Gastrocnemius medialis (tissue), 4 donors: ENCODE data around the gene N4BP3. TPM values are rescaled to one million over a fixed set of nuclear protein-coding genes. Genes with fewer than 3 reads are reported as not detected.

Experiments used
- ATAC-seq, 2 donors: fragments of 150-250 bp; one replicate each; pipeline ENCODE4 v1.9.1; 2016
- DNase-seq, 2 donors: peaks; one replicate each; pipeline ENCODE4 v3.0.0-alpha.2; 2019
- H3K27ac ChIP-seq, 4 donors: fragments of 200-600 bp; sonication (generic); 1 replicate in 1 of 4; 2 replicates in 3 of 4; pipeline ENCODE4 v1.5.1; 2016 to 2018; ENCODE audit warnings: mild to moderate bottlenecking in 2 of 4, moderate library complexity in 1 of 4
- H3K27me3 ChIP-seq, 3 donors: fragments of 200-600 bp; sonication (generic) in 2 of 3; 1 replicate in 1 of 3; 2 replicates in 2 of 3; pipeline versions ENCODE4 v1.5.1 to v1.6.0; 2016 to 2019; ENCODE audit warnings: mild to moderate bottlenecking in 1 of 3, moderate library complexity in 1 of 3
- H3K36me3 ChIP-seq, 2 donors: fragments of 200-600 bp; sonication (generic) in 1 of 2; one replicate each; pipeline ENCODE4 v1.5.1; 2017 to 2018
- H3K4me1 ChIP-seq, 2 donors: fragments of 200-600 bp; sonication (generic) in 1 of 2; one replicate each; pipeline ENCODE4 v1.5.1; 2016 to 2017; ENCODE audit warnings: mild to moderate bottlenecking in 2 of 2
- H3K4me3 ChIP-seq, 4 donors: fragments of 200-600 bp; sonication (generic) in 3 of 4; 1 replicate in 1 of 4; 2 replicates in 3 of 4; pipeline ENCODE4 v1.5.1; 2016 to 2019; ENCODE audit warnings: mild to moderate bottlenecking in 2 of 4
- H3K9me3 ChIP-seq, 3 donors: fragments of 200-600 bp; sonication (generic) in 2 of 3; 1 replicate in 1 of 3; 2 replicates in 2 of 3; pipeline ENCODE4 v1.5.1; 2016 to 2019
- CTCF ChIP-seq, 5 experiments: fragments of 450-650 bp in 3 of 5; fragments of 200-600 bp in 2 of 5; sonication (generic) in 2 of 5; IDR thresholded peaks in 4 of 5; conservative IDR thresholded peaks in 1 of 5; 1 replicate in 4 of 5; 2 replicates in 1 of 5; pipeline ENCODE4 v1.5.1; 2016 to 2019; ENCODE audit warnings: antibody characterized with exemption in 5 of 5, mild to moderate bottlenecking in 3 of 5, moderate library complexity in 3 of 5
- POLR2A ChIP-seq, 2 donors: fragments of 450-650 bp; IDR thresholded peaks; one replicate each; pipeline ENCODE4 v1.6.1; 2017; ENCODE audit warnings: antibody characterized with exemption in 2 of 2, mild to moderate bottlenecking in 2 of 2, moderate library complexity in 2 of 2
- in situ Hi-C, 4 donors: fragments of 200-750 bp; cut with MboI; loops; one replicate each; pipeline versions ENCODE4 v1.15.0 to v1.8.0; 2017; ENCODE audit warnings: low sequenced_read_pairs in 4 of 4
- intact Hi-C: fragments of 100-400 bp; cut with DNase I; formaldehyde crosslinking; loops from one replicate; pipeline ENCODE4 v1.15.1; 2023; ENCODE audit warnings: low total_unique reads
- total RNA-seq, 4 donors: library from RNA; depleted of rRNA; stranded (reverse); fragments of >200 nt; gene quantifications; one replicate each; pipeline versions ENCODE4 v1.1.0 to v1.2.3, GENCODE V29; 2016

Gene N4BP3
- total RNA-seq, 4 donors from 2014 or later, result 1.6 to 3.2 (median 2.1) TPM

- peak overlapping the region; percentile 82 to 88 (median 86) for H3K27ac ChIP-seq
- H3K27me3 ChIP-seq, result no peaks in the 10 kb centered on the region
- no peaks in the 10 kb centered on the region for H3K9me3 ChIP-seq
- H3K4me1 ChIP-seq, result peaks cover 16 to 17% of the 10 kb centered on the region in 2 donors
- H3K4me3 ChIP-seq, result peak overlapping the region; percentile 69 to 93 (median 77)
- TF ChIP-seq POLR2A (IDR thresholded peaks at IDR 0.05) (no peak), CTCF (IDR thresholded peaks at IDR 0.05 in 4 of 5, conservative IDR thresholded peaks at IDR 0.05 in 1 of 5) (no peak)
- intact Hi-C loops (loop anchor here (1.0 to 10.0 kb wide), 3 partner anchors 21 to 558 kb away; partner anchors contain the start of genes RMND5B and TMED9), in situ Hi-C loops (no loop called here)
- ATAC-seq, result no peak
- peaks cover 0 to 34% of the 10 kb centered on the region in 2 donors for H3K36me3 ChIP-seq
- DNase-seq, result peak in 1 of 2 donors; percentile 11
These were observed 39.4 kb downstream of the N4BP3 start for GRCh38 chr5:178152491-178153444.

GRCh38 chr5:178153530-178154340, 40.4 kb downstream of the N4BP3 start, which contains the start of gene NHP2:
Gene NHP2, minus strand, starts transcription at chr5:178153885. Its CDS starts 68 bp downstream, at chr5:178153817.
- DNase-seq, result peak; percentile 97 to 98

GRCh38 chr5:178155065-178155464, 41.7 kb downstream of the N4BP3 start:
- in situ Hi-C loops (no loop called here), intact Hi-C loops (loop anchor here (10.0 kb wide), 1 partner anchor 560 kb away; the partner anchor contains the start of gene TMED9)
- H3K9me3 ChIP-seq, result no peaks in the 10 kb centered on the region
- TF ChIP-seq POLR2A (IDR thresholded peaks at IDR 0.05) (no peak), CTCF (IDR thresholded peaks at IDR 0.05 in 4 of 5, conservative IDR thresholded peaks at IDR 0.05 in 1 of 5) (no peak)
- H3K4me3 ChIP-seq, result no peak overlapping the region
- no peaks in the 10 kb centered on the region for H3K27me3 ChIP-seq
- peaks cover 16 to 17% of the 10 kb centered on the region in 2 donors for H3K4me1 ChIP-seq
- no peak overlapping the region for H3K27ac ChIP-seq
- no peak for ATAC-seq
- DNase-seq, result no peak
- H3K36me3 ChIP-seq, result peaks cover 0 to 11% of the 10 kb centered on the region in 2 donors

More at GRCh38 chr5:178153530-178154340, 40.4 kb downstream of the N4BP3 start, which contains the start of gene NHP2:
- peaks cover 0 to 24% of the 10 kb centered on the region in 2 donors for H3K36me3 ChIP-seq
- no peaks in the 10 kb centered on the region for H3K27me3 ChIP-seq
- H3K4me3 ChIP-seq, result peak within 1 kb of the TSS; percentile 69 to 93 (median 77)
- TF ChIP-seq CTCF (IDR thresholded peaks at IDR 0.05 in 4 of 5, conservative IDR thresholded peaks at IDR 0.05 in 1 of 5) (no peak), POLR2A (IDR thresholded peaks at IDR 0.05) (peak; percentile 51 to 65)
- in situ Hi-C loops, result no loop called here
- intact Hi-C loops, result loop anchor here (1.0 to 10.0 kb wide), 3 partner anchors 32 to 559 kb away; partner anchors contain the start of genes HNRNPAB and TMED9
- H3K9me3 ChIP-seq, result no peaks in the 10 kb centered on the region
- peak; percentile 99 to 100 for ATAC-seq
- peaks cover 16 to 17% of the 10 kb centered on the region in 2 donors for H3K4me1 ChIP-seq
- H3K27ac ChIP-seq, result peak within 1 kb of the TSS; percentile 82 to 88 (median 86)

- Histone ChIP-seq H3K4me1 (peaks cover 0 to 3% of the 10 kb centered on the region in 2 donors), H3K9me3 (no peaks in the 10 kb centered on the region), H3K27me3 (peaks cover 0 to 7% (median 6%) of the 10 kb centered on the region in 3 donors), H3K36me3 (no peaks in the 10 kb centered on the region), H3K4me3 (no peak overlapping the region), H3K27ac (no peak overlapping the region)
- DNase-seq, result no peak
- in situ Hi-C loops, result loop anchor here in 2 of 4 donors (5.0 kb wide), 1 partner anchor 83 kb away; no protein-coding TSS in a partner anchor
- TF ChIP-seq CTCF (IDR thresholded peaks at IDR 0.05 in 4 of 5, conservative IDR thresholded peaks at IDR 0.05 in 1 of 5) (no peak), POLR2A (IDR thresholded peaks at IDR 0.05) (no peak)
- intact Hi-C loops, result no loop called here
- no peak for ATAC-seq
These were observed 46.8 kb downstream of the N4BP3 start for GRCh38 chr5:178160176-178160575.
